Measurements from ENCODE around the gene ANAPC4. TPM values are rescaled to one million over a fixed set of nuclear protein-coding genes. Genes with fewer than 3 reads are reported as not detected.
"Not testable (repeated sequence)": the region's sequence is repeated elsewhere in the genome, so short reads cannot be mapped to it uniquely, and the experiment has no call there.

The ANAPC4 gene
- total RNA-seq, 1 donor from 2014 or later, result 17.7 TPM

- no peak for TF ChIP-seq CTCF (IDR thresholded peaks at IDR 0.05)
- Mint-ChIP-seq H3K27ac (ENCODE audit: unreplicated experiment) (no peak overlapping the region), H3K27me3 (ENCODE audit: low read depth) (no peaks in the 10 kb centered on the region), H3K36me3 (ENCODE audit: low read depth) (peaks cover 4% of the 10 kb centered on the region), H3K4me3 (ENCODE audit: unreplicated experiment) (no peak overlapping the region), H3K4me1 (ENCODE audit: low read depth) (no peaks in the 10 kb centered on the region), H3K9me3 (ENCODE audit: low read depth) (no peaks in the 10 kb centered on the region)
- DNase-seq (ENCODE audit: low spot score), result no peak
Measured at GRCh38 chr4:25367877-25368276, 9.2 kb upstream of the ANAPC4 start.

- Mint-ChIP-seq H3K27me3 (ENCODE audit: low read depth) (no peaks in the 10 kb centered on the region), H3K4me1 (ENCODE audit: low read depth) (no peaks in the 10 kb centered on the region), H3K4me3 (ENCODE audit: unreplicated experiment) (no peak overlapping the region), H3K27ac (ENCODE audit: unreplicated experiment) (no peak overlapping the region), H3K9me3 (ENCODE audit: low read depth) (no peaks in the 10 kb centered on the region), H3K36me3 (ENCODE audit: low read depth) (peaks cover 4% of the 10 kb centered on the region)
- DNase-seq (ENCODE audit: low spot score), result no peak
- TF ChIP-seq CTCF (IDR thresholded peaks at IDR 0.05), result no peak
Measured at GRCh38 chr4:25368315-25368714, 8.7 kb upstream of the ANAPC4 start.

- Mint-ChIP-seq H3K4me1 (ENCODE audit: low read depth) (peaks cover 6% of the 10 kb centered on the region), H3K4me3 (ENCODE audit: unreplicated experiment) (no peak overlapping the region), H3K36me3 (ENCODE audit: low read depth) (peaks cover 4% of the 10 kb centered on the region), H3K27me3 (ENCODE audit: low read depth) (no peaks in the 10 kb centered on the region), H3K9me3 (ENCODE audit: low read depth) (no peaks in the 10 kb centered on the region), H3K27ac (ENCODE audit: unreplicated experiment) (no peak overlapping the region)
- TF ChIP-seq CTCF (IDR thresholded peaks at IDR 0.05), result no peak
- no peak for DNase-seq (ENCODE audit: low spot score)
Measured at GRCh38 chr4:25370242-25370641, 6.8 kb upstream of the ANAPC4 start.

GRCh38 chr4:25372549-25372948 lies 4.5 kb upstream of the ANAPC4 start:
- not testable (repeated sequence) for H3K4me1 Mint-ChIP-seq (ENCODE audit: low read depth); H3K27me3 Mint-ChIP-seq (ENCODE audit: low read depth); H3K9me3 Mint-ChIP-seq (ENCODE audit: low read depth); H3K36me3 Mint-ChIP-seq (ENCODE audit: low read depth); H3K4me3 Mint-ChIP-seq (ENCODE audit: unreplicated experiment); H3K27ac Mint-ChIP-seq (ENCODE audit: unreplicated experiment); DNase-seq (ENCODE audit: low spot score)

GRCh38 chr4:25377572-25378436 lies 741 bp downstream of the ANAPC4 start:
- peak overlapping the region; percentile 78 for H3K27ac Mint-ChIP-seq (ENCODE audit: unreplicated experiment)
- H3K9me3 Mint-ChIP-seq (ENCODE audit: low read depth), result no peaks in the 10 kb centered on the region
- H3K4me3 Mint-ChIP-seq (ENCODE audit: unreplicated experiment), result no peak overlapping the region
- TF ChIP-seq CTCF (IDR thresholded peaks at IDR 0.05), result no peak
- peaks cover 8% of the 10 kb centered on the region for H3K36me3 Mint-ChIP-seq (ENCODE audit: low read depth)
- H3K27me3 Mint-ChIP-seq (ENCODE audit: low read depth), result no peaks in the 10 kb centered on the region
- peaks cover 10% of the 10 kb centered on the region for H3K4me1 Mint-ChIP-seq (ENCODE audit: low read depth)
- DNase-seq (ENCODE audit: low spot score), result no peak

GRCh38 chr4:25378437-25378743 lies 1.3 kb downstream of the ANAPC4 start:
- Mint-ChIP-seq H3K36me3 (ENCODE audit: low read depth) (peaks cover 11% of the 10 kb centered on the region), H3K27me3 (ENCODE audit: low read depth) (no peaks in the 10 kb centered on the region), H3K4me1 (ENCODE audit: low read depth) (peaks cover 10% of the 10 kb centered on the region), H3K4me3 (ENCODE audit: unreplicated experiment) (no peak overlapping the region), H3K27ac (ENCODE audit: unreplicated experiment) (no peak overlapping the region), H3K9me3 (ENCODE audit: low read depth) (no peaks in the 10 kb centered on the region)
- no peak for DNase-seq (ENCODE audit: low spot score)
- TF ChIP-seq CTCF (IDR thresholded peaks at IDR 0.05), result no peak
